ENCODE results near the gene ALX3. TPM values are rescaled to one million over a fixed set of nuclear protein-coding genes. Genes with fewer than 3 reads are reported as not detected.

Gene ALX3
- total and polyA plus RNA-seq, 10 of the 15 experiments (the other 5 are each of a cell fraction or from before 2014, with no cell fraction given): not detected

GRCh38 chr1:110034451-110035235 is 35.8 kb downstream of the ALX3 start, which contains the start of gene STRIP1 (continued):
- TF ChIP-seq, protein P1, sequence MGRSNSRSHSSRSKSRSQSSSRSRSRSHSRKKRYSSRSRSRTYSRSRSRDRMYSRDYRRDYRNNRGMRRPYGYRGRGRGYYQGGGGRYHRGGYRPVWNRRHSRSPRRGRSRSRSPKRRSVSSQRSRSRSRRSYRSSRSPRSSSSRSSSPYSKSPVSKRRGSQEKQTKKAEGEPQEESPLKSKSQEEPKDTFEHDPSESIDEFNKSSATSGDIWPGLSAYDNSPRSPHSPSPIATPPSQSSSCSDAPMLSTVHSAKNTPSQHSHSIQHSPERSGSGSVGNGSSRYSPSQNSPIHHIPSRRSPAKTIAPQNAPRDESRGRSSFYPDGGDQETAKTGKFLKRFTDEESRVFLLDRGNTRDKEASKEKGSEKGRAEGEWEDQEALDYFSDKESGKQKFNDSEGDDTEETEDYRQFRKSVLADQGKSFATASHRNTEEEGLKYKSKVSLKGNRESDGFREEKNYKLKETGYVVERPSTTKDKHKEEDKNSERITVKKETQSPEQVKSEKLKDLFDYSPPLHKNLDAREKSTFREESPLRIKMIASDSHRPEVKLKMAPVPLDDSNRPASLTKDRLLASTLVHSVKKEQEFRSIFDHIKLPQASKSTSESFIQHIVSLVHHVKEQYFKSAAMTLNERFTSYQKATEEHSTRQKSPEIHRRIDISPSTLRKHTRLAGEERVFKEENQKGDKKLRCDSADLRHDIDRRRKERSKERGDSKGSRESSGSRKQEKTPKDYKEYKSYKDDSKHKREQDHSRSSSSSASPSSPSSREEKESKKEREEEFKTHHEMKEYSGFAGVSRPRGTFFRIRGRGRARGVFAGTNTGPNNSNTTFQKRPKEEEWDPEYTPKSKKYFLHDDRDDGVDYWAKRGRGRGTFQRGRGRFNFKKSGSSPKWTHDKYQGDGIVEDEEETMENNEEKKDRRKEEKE (IDR thresholded peaks at IDR 0.05): no peak
- TF ChIP-seq, protein P2, sequence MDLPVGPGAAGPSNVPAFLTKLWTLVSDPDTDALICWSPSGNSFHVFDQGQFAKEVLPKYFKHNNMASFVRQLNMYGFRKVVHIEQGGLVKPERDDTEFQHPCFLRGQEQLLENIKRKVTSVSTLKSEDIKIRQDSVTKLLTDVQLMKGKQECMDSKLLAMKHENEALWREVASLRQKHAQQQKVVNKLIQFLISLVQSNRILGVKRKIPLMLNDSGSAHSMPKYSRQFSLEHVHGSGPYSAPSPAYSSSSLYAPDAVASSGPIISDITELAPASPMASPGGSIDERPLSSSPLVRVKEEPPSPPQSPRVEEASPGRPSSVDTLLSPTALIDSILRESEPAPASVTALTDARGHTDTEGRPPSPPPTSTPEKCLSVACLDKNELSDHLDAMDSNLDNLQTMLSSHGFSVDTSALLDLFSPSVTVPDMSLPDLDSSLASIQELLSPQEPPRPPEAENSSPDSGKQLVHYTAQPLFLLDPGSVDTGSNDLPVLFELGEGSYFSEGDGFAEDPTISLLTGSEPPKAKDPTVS (IDR thresholded peaks at IDR 0.05; ENCODE audit: low read depth, low read length): peak; percentile 74; the same call in 1 of the 2 replicates
- TF ChIP-seq ESRRA (IDR thresholded peaks at IDR 0.05; ENCODE audit: low read length) (0 out of 2 replicates have a peak, but pooled peaks have one; percentile 22), CREB1 (IDR thresholded peaks at IDR 0.05; ENCODE audit: low read depth) (peak; percentile 70), SUZ12 (IDR thresholded peaks at IDR 0.05; ENCODE audit: unreplicated experiment) (no peak), RAD51 (IDR thresholded peaks at IDR 0.05) (no peak), KLF5 (IDR thresholded peaks at IDR 0.05; ENCODE audit: partially characterized antibody) (peak; percentile 96), MEF2B (IDR thresholded peaks at IDR 0.05; ENCODE audit: partially characterized antibody, poor library complexity, severe bottlenecking) (peak; percentile 72), MTA3 (IDR thresholded peaks at IDR 0.05; ENCODE audit: borderline replicate concordance, low read length) (no peak), PAX5 (IDR thresholded peaks at IDR 0.05; ENCODE audit: borderline replicate concordance, low read depth, low read length) (no peak), ZBTB33 (IDR thresholded peaks at IDR 0.05) (no peak), IRF5 (IDR thresholded peaks at IDR 0.05; ENCODE audit: borderline replicate concordance) (peak; percentile 93), SMAD5 (IDR thresholded peaks at IDR 0.05; ENCODE audit: low read depth) (peak; percentile 63; the same call in 1 of the 2 replicates), STAT1 (conservative IDR thresholded peaks at IDR 0.05) (no peak), CHD1 (IDR thresholded peaks at IDR 0.05; ENCODE audit: low read depth, low read length) (no peak), CHD2 (IDR thresholded peaks at IDR 0.05; ENCODE audit: borderline replicate concordance, low read depth, low read length) (peak; percentile 100), ZNF207 (IDR thresholded peaks at IDR 0.05; ENCODE audit: borderline replicate concordance) (peak; percentile 78; the same call in 1 of the 2 replicates), NFIC (IDR thresholded peaks at IDR 0.05; ENCODE audit: low read depth, low read length) (no peak), SP1 (IDR thresholded peaks at IDR 0.05; ENCODE audit: low read depth, low read length) (peak; percentile 46), ZZZ3 (IDR thresholded peaks at IDR 0.05; ENCODE audit: control insufficient read depth, insufficient read length, low read depth) (no peak)
- TF ChIP-seq, protein P3, sequence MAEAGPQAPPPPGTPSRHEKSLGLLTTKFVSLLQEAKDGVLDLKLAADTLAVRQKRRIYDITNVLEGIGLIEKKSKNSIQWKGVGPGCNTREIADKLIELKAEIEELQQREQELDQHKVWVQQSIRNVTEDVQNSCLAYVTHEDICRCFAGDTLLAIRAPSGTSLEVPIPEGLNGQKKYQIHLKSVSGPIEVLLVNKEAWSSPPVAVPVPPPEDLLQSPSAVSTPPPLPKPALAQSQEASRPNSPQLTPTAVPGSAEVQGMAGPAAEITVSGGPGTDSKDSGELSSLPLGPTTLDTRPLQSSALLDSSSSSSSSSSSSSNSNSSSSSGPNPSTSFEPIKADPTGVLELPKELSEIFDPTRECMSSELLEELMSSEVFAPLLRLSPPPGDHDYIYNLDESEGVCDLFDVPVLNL (IDR thresholded peaks at IDR 0.05; ENCODE audit: low read depth, low read length): no peak

Data from GM12878 (cell line).